AG04449 (cell line): ENCODE measurements around the gene CHMP2A.
A peak's percentile ranks its signal among the peaks of the same experiment; 100 is the strongest.

ENCODE experiments used
- CTCF ChIA-PET: fragments of 350-600 bp; formaldehyde crosslinking; extraction: SDS; loops from one replicate; lab custom pipeline; 2021; ENCODE audit warnings: antibody characterized with exemption; lab: Yijun Ruan, JAX
- POLR2A ChIA-PET: fragments of 400-600, 350-600 bp; formaldehyde crosslinking; extraction: SDS; loops from one replicate; lab custom pipeline; 2020; ENCODE audit warnings: antibody characterized with exemption, inconsistent platforms; lab: Yijun Ruan, JAX
- DNase-seq: peaks from one replicate; pipeline ENCODE4 v3.0.0-alpha.2; 2010; ENCODE audit warnings: low read depth, low spot score
- H3K4me3 ChIP-seq: 2 replicates; pipeline ENCODE4 v1.5.1; 2011; ENCODE audit warnings: low read depth, mild to moderate bottlenecking, control low read depth, low read length
- CTCF ChIP-seq: IDR thresholded peaks from one replicate; pipeline ENCODE4 v1.5.1; 2011; ENCODE audit warnings: mild to moderate bottlenecking, moderate library complexity, low read length, control low read depth, inconsistent platforms; ENCODE audit not compliant: insufficient read depth; ENCODE audit errors: missing control alignments

CHMP2A gene

DNA sequence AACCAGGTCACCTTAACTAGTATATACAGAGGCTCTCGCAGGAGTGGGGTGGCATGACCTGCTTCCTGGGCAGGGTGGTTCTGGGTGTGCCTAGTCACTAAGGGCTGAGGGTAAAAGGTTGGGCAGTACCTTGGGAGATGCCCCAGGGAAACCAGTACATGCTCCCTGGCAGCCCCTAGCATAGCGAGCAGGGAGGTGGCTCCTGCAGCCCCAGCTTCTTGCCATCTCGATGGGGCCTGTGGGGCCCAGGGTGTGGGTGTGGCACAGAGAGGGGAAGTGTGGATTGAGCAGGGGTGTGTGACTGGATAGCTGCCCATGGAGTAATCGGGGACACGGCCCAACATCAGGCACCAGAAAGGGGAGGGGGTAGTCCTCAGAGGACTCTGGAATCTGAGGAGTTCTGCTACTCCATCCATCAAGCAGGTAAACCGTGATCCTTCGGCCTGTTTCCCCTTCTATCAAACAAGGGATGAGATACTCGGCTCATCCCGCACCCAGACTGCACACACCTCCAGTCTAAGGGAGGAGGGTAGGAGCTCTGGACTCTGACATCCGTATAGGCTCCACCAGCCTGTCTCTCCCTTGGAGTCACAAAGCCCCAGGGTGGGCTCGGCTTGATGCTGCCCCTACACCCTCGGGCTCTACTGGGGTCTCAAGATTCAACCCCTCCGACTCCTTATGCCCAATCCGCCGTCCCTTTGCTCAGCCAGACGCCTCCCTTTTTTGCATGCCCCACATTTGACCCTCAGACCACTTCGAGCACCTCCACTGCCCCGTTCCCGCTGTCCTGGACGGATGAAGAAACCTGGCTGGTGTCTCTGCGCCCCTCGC, 36.4 kb downstream of the CHMP2A start:
- no peak for DNase-seq
- POLR2A ChIA-PET = interaction anchor here (0.7 to 3.8 kb wide), 5 partner anchors 18 to 78 kb away, joined by 3 to 37 read pairs (median 7); partner anchors contain the start of genes CHMP2A, TRIM28 and ZNF132
- peak overlapping the region; percentile 89 for H3K4me3 ChIP-seq
- CTCF ChIA-PET = interaction anchor here (0.6 to 9.3 kb wide), 24 partner anchors 8 to 362 kb away, joined by 3 to 109 read pairs (median 7); partner anchors contain the start of genes CHMP2A, SLC27A5, TRIM28 and UBE2M
- TF ChIP-seq CTCF = no peak

- ChIA-PET CTCF (interaction anchor here (1.0 to 9.3 kb wide), 8 partner anchors 16 to 63 kb away, joined by 3 to 109 read pairs (median 24); partner anchors contain the start of genes CHMP2A and TRIM28), POLR2A (no interaction called here)
- no peak overlapping the region; the same call in 1 of the 2 replicates for H3K4me3 ChIP-seq
- no peak for DNase-seq
- TF ChIP-seq CTCF = no peak
These were observed 37.7 kb downstream of the CHMP2A start for GRCh38 chr19:58516964-58517833.

GRCh38 chr19:58516246-58516836, 38.6 kb downstream of the CHMP2A start:
- DNase-seq = no peak
- POLR2A ChIA-PET = no interaction called here
- CTCF ChIA-PET = interaction anchor here (1.0 to 9.3 kb wide), 4 partner anchors 12 to 64 kb away, joined by 3 to 109 read pairs (median 6); partner anchors contain the start of gene TRIM28
- no peak for TF ChIP-seq CTCF
- no peak overlapping the region for H3K4me3 ChIP-seq

GRCh38 chr19:58515259-58515658, 39.6 kb downstream of the CHMP2A start:
- ChIA-PET POLR2A (interaction anchor here (0.8 kb wide), 1 partner anchor 53 kb away, joined by 3 read pairs; no protein-coding TSS in a partner anchor), CTCF (interaction anchor here (1.6 to 9.3 kb wide), 5 partner anchors 13 to 65 kb away, joined by 4 to 109 read pairs (median 8); no protein-coding TSS in a partner anchor)
- no peak overlapping the region for H3K4me3 ChIP-seq
- DNase-seq = no peak
- no peak for TF ChIP-seq CTCF

DNA sequence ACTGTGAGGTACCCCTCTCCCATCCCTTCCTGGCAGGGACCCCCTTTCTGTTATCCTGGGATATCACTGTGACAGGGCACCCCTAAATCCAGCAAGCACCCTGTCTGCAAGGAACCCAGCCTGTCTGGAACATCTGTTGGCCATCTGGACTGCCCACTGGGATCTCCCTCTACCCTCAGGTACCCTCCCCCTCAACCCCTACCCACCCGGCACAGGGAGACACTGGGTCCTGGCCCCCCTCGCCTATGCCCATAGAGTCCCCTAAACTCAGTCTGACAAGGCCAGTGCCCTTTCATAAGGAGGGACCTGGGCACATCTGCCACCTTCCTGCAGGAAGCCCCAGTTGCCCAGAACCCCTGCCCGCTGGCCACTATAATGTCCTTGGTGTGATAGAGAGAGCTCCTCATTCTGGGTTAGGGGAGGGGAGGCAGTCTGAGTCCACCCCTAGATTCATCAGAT, 40.3 kb downstream of the CHMP2A start:
- CTCF ChIA-PET = interaction anchor here (0.6 to 9.3 kb wide), 15 partner anchors 8 to 66 kb away, joined by 3 to 109 read pairs (median 4); partner anchors contain the start of gene TRIM28
- TF ChIP-seq CTCF = no peak

More for the DNA sequence above, 40.3 kb downstream of the CHMP2A start:
- DNase-seq = no peak
- H3K4me3 ChIP-seq = peak overlapping the region; percentile 50
- POLR2A ChIA-PET = interaction anchor here (0.6 to 1.1 kb wide), 2 partner anchors 29 to 60 kb away, joined by 3 read pairs; partner anchors contain the start of gene TRIM28
